Caco-2 (cell line): ENCODE measurements around the gene PPP6R3. TPM values are rescaled to one million over a fixed set of nuclear protein-coding genes. Genes with fewer than 3 reads are reported as not detected.

Source experiments
- BruUV-seq: library from RNA; stranded (reverse); fragments of 400-500 nt; replicated peaks from 2 replicates; lab custom pipeline; 2021; lab: Mats Ljungman, UMichigan
- CTCF ChIA-PET: fragments of 300-600 bp; sonication (Branson Sonifier 250); formaldehyde crosslinking; loops from one replicate; lab custom pipeline; 2022; ENCODE audit warnings: antibody characterized with exemption; lab: Charles Lee
- POLR2A ChIA-PET: fragments of 300-600 bp; sonication (Branson Sonifier 250); formaldehyde crosslinking; loops from one replicate; lab custom pipeline; 2022; ENCODE audit warnings: antibody characterized with exemption; lab: Charles Lee
- DNase-seq, 2 experiments: peaks; one replicate each; pipeline versions ENCODE4 v3.0.0 to v3.0.0-alpha.2; 2020 to 2022
- H3K27me3 ChIP-seq: replicated peaks from 2 replicates; pipeline ENCODE4 v1.6.0; 2011; ENCODE audit warnings: low read length; ENCODE audit not compliant: control insufficient read depth, insufficient read depth
- H3K36me3 ChIP-seq: 2 replicates; pipeline ENCODE4 v1.5.1; 2011; ENCODE audit warnings: low read length; ENCODE audit not compliant: control insufficient read depth, insufficient read depth
- H3K4me1 ChIP-seq: fragments of 250-450 bp; sonication (Bioruptor Pico); 2 replicates; pipeline ENCODE4 v1.5.1; 2020; ENCODE audit warnings: mild to moderate bottlenecking
- H3K4me3 ChIP-seq: 2 replicates; pipeline ENCODE4 v1.5.1; 2011; ENCODE audit warnings: low read depth, mild to moderate bottlenecking, control low read depth, low read length
- H3K9me3 ChIP-seq: fragments of 250-450 bp; sonication (Bioruptor Pico); 2 replicates; pipeline ENCODE4 v1.5.1; 2020; ENCODE audit warnings: mild to moderate bottlenecking, moderate library complexity
- H3K27ac Mint-ChIP-seq: one replicate; pipeline ENCODE4 v1.8.0; 2022; ENCODE audit warnings: mixed read lengths; ENCODE audit not compliant: unreplicated experiment
- H3K27me3 Mint-ChIP-seq: one replicate; pipeline ENCODE4 v1.8.0; 2022; ENCODE audit warnings: mixed read lengths; ENCODE audit not compliant: insufficient read depth, unreplicated experiment
- H3K36me3 Mint-ChIP-seq: one replicate; pipeline ENCODE4 v1.8.0; 2022; ENCODE audit warnings: mild to moderate bottlenecking, mixed read lengths; ENCODE audit not compliant: insufficient read depth, unreplicated experiment
- H3K4me1 Mint-ChIP-seq: one replicate; pipeline ENCODE4 v1.8.0; 2022; ENCODE audit warnings: low read depth, mixed read lengths; ENCODE audit not compliant: unreplicated experiment
- H3K4me3 Mint-ChIP-seq: one replicate; pipeline ENCODE4 v1.8.0; 2022; ENCODE audit warnings: mild to moderate bottlenecking, moderate library complexity, mixed read lengths; ENCODE audit not compliant: unreplicated experiment
- H3K9me3 Mint-ChIP-seq: one replicate; pipeline ENCODE4 v1.8.0; 2022; ENCODE audit warnings: mixed read lengths; ENCODE audit not compliant: unreplicated experiment
- intact Hi-C: fragments of 100-400 bp; cut with micrococcal nuclease; formaldehyde crosslinking; loops from one replicate; pipeline ENCODE4 v1.10.0; 2022; ENCODE audit not compliant: unreplicated experiment
- total RNA-seq: library from RNA; stranded (reverse); gene quantifications from 2 replicates; pipeline ENCODE4 v1.2.3, GENCODE V29; 2022
- TF ChIP-seq, protein P1 (sequence below), 2 experiments: fragments of 200-600 bp in 1 of 2; IDR thresholded peaks; 1 replicate in 1 of 2; 2 replicates in 1 of 2; pipeline versions ENCODE4 v1.5.1 to v1.8.0; 2011 to 2022; ENCODE audit warnings: antibody characterized with exemption in 1 of 2, control low read depth in 1 of 2, inconsistent platforms in 1 of 2, low read depth in 1 of 2, low read length in 1 of 2, mild to moderate bottlenecking in 1 of 2, moderate library complexity in 1 of 2; ENCODE audit not compliant: insufficient read depth in 1 of 2, severe bottlenecking in 1 of 2, unreplicated experiment in 1 of 2

The PPP6R3 gene
- total RNA-seq, 1 experiment from 2014 or later, result 276 TPM

DNA sequence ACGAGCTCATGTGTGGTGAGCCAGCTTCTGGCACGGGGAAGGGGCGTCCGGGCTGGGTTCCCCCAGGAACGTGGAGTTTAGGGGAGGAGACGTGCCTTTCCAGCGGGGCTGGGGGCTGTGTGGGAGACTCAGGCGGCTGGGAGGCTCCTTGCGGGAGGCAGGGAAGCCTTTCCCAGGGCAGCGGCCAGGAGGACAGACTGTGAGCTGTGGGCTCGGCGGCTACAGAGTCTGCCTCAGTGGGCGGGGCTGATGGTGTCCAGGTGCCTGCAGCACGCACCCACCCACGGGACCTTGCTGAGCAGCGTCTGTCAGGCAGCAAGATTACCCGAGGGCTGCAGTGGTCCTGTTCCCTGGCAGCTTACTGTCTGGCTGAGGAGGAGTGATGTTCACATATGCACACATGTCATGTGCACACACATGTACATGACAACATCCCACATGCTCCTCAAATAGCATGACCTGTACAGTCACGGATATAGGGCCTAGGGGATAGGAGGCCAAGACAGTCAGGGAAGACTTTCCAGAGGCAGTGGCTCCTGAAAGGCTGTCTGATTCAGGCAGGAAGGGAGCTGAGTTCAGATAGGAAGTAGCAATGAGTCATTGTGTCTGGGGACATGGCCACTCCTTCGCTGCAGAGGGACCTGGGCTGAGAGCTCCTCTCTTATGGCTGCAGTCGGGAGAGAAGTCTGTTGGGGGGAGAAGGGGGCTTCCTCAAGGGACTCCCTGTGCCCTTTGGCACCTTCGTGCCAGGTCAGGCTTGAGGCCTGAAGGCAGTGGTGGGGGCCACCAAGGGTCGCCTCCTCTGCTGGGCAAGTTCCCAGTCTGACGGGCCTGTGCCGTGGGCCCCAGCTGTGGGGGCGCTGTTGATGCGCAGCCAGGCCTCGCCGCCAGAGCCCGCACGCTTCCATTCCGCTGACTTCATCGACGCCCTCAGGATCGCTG, 23.3 kb upstream of the PPP6R3 start:
- DNase-seq, result no peak
- peaks cover 11% of the 10 kb centered on the region for H3K36me3 ChIP-seq
- CTCF ChIA-PET, result interaction anchor here (0.7 kb wide), 1 partner anchor 160 kb away, joined by 3 read pairs; no protein-coding TSS in a partner anchor

DNA sequence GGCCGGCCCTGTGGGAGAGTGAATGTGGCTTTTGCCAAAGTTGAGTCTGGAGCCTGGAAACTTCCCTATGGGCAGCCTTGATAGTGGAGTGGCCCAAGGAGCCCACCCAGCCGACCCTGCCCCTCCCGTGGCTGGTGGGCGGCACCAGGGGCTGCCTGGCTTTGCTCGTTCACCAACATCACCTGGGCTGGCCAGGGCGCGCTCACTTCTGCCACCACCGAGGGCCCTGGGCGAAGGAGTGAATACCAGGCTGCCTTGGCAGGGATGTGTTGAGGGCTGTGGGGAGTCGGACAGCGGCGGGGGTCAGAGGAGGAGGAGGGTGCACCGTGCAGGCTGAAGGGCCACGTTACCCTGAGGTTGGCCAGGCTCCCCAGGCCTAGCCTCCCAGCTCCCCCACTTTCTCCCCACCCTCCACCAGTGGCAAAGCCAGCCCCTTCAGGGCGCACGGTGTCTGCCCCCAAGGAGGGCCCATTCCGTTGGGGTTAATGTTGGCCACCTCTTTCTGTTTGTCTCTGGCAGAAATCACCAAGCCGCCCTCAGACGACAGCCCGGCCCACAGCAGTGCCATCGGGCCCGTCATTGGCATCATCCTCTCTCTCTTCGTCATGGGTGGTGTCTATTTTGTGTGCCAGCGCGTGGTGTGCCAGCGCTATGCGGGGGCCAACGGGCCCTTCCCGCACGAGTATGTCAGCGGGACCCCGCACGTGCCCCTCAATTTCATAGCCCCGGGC, 22.5 kb upstream of the PPP6R3 start:
- Histone ChIP-seq H3K9me3 (no peaks in the 10 kb centered on the region), H3K4me1 (no peaks in the 10 kb centered on the region), H3K27me3 (no peaks in the 10 kb centered on the region), H3K36me3 (peaks cover 17% of the 10 kb centered on the region), H3K4me3 (no peak overlapping the region)
- CTCF ChIA-PET, result interaction anchor here (0.7 kb wide), 1 partner anchor 161 kb away, joined by 3 read pairs; no protein-coding TSS in a partner anchor
- DNase-seq, result no peak
- Mint-ChIP-seq H3K9me3 (no peaks in the 10 kb centered on the region), H3K4me3 (no peak overlapping the region), H3K27ac (no peak overlapping the region), H3K36me3 (peaks cover 51% of the 10 kb centered on the region), H3K4me1 (no peaks in the 10 kb centered on the region), H3K27me3 (no peaks in the 10 kb centered on the region)
- POLR2A ChIA-PET, result no interaction called here
- no TSS peak for BruUV-seq
- TF ChIP-seq, protein P1, sequence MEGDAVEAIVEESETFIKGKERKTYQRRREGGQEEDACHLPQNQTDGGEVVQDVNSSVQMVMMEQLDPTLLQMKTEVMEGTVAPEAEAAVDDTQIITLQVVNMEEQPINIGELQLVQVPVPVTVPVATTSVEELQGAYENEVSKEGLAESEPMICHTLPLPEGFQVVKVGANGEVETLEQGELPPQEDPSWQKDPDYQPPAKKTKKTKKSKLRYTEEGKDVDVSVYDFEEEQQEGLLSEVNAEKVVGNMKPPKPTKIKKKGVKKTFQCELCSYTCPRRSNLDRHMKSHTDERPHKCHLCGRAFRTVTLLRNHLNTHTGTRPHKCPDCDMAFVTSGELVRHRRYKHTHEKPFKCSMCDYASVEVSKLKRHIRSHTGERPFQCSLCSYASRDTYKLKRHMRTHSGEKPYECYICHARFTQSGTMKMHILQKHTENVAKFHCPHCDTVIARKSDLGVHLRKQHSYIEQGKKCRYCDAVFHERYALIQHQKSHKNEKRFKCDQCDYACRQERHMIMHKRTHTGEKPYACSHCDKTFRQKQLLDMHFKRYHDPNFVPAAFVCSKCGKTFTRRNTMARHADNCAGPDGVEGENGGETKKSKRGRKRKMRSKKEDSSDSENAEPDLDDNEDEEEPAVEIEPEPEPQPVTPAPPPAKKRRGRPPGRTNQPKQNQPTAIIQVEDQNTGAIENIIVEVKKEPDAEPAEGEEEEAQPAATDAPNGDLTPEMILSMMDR (IDR thresholded peaks at IDR 0.05; ENCODE audit: insufficient read depth in 1 of 2, low read depth in 1 of 2, low read length in 1 of 2, severe bottlenecking in 1 of 2, unreplicated experiment in 1 of 2), result no peak
- intact Hi-C loops, result no loop called here

More for the DNA sequence above, 23.3 kb upstream of the PPP6R3 start:
- Mint-ChIP-seq H3K27me3 (no peaks in the 10 kb centered on the region), H3K36me3 (peaks cover 51% of the 10 kb centered on the region), H3K4me1 (no peaks in the 10 kb centered on the region), H3K9me3 (no peaks in the 10 kb centered on the region), H3K4me3 (no peak overlapping the region), H3K27ac (peak overlapping the region; percentile 50)
- Histone ChIP-seq H3K4me3 (no peak overlapping the region), H3K27me3 (no peaks in the 10 kb centered on the region), H3K4me1 (no peaks in the 10 kb centered on the region), H3K9me3 (no peaks in the 10 kb centered on the region)
- BruUV-seq, result no TSS peak
- intact Hi-C loops, result no loop called here
- TF ChIP-seq, protein P1 (IDR thresholded peaks at IDR 0.05; ENCODE audit: insufficient read depth in 1 of 2, low read depth in 1 of 2, low read length in 1 of 2, severe bottlenecking in 1 of 2, unreplicated experiment in 1 of 2), result no peak
- POLR2A ChIA-PET, result no interaction called here

DNA sequence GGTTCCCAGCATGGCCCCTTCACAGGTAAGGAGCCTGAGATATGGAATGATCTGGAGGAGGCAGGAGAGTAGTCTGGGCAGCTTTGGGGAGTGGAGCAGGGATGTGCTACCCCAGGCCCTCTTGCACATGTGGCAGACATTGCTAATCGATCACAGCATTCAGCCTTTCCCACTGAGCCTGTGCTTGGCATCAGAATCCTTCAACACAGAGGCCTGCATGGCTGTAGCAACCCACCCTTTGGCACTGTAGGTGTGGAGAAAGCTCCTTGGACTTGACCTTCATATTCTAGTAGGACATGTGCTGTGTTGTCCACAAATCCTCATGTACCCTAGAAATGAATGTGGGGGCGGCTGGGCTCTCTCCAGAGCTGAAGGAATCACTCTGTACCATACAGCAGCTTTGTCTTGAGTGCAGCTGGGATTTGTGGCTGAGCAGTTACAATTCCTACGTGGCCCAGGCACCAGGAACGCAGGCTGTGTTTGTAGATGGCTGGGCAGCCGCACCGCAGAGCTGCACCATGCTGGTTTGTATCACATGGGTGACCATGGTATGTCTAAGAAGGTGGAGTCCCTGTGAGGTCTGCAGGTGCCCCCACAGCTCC, 21.8 kb upstream of the PPP6R3 start:
- no peak overlapping the region for H3K27ac Mint-ChIP-seq

More for the DNA sequence above, 21.8 kb upstream of the PPP6R3 start:
- Mint-ChIP-seq H3K27me3 (no peaks in the 10 kb centered on the region), H3K36me3 (peaks cover 55% of the 10 kb centered on the region), H3K4me3 (no peak overlapping the region), H3K9me3 (no peaks in the 10 kb centered on the region), H3K4me1 (no peaks in the 10 kb centered on the region)
- BruUV-seq, result no TSS peak
- CTCF ChIA-PET, result no interaction called here
- H3K27me3 ChIP-seq, result no peaks in the 10 kb centered on the region
- no peaks in the 10 kb centered on the region for H3K4me1 ChIP-seq
- POLR2A ChIA-PET, result no interaction called here
- H3K4me3 ChIP-seq, result no peak overlapping the region
- peaks cover 17% of the 10 kb centered on the region for H3K36me3 ChIP-seq
- H3K9me3 ChIP-seq, result no peaks in the 10 kb centered on the region
- DNase-seq, result no peak
- TF ChIP-seq, protein P1 (IDR thresholded peaks at IDR 0.05; ENCODE audit: insufficient read depth in 1 of 2, low read depth in 1 of 2, low read length in 1 of 2, severe bottlenecking in 1 of 2, unreplicated experiment in 1 of 2), result no peak
- intact Hi-C loops, result no loop called here
